GM12878 (cell line): Measurements from ENCODE around the gene RRM2. TPM values are rescaled to one million over a fixed set of nuclear protein-coding genes. Genes with fewer than 3 reads are reported as not detected.

ENCODE experiments used
- ATAC-seq: fragments of 200-7000 bp; cut with Tn5 transposase; 3 replicates; pipeline ENCODE4 v1.9.1; 2020; ENCODE audit warnings: mild to moderate bottlenecking, moderate library complexity
- BruUV-seq: library from RNA; stranded (reverse); fragments of 400-500 nt; replicated peaks from 2 replicates; lab custom pipeline; 2021; lab: Mats Ljungman, UMichigan
- CTCF ChIA-PET: fragments of 300-600 bp; sonication (Branson Sonifier 250); formaldehyde crosslinking; extraction: SDS; loops from one replicate; lab custom pipeline; 2021; ENCODE audit warnings: inconsistent platforms; lab: Yijun Ruan, JAX
- POLR2A ChIA-PET: fragments of 350-600 bp; formaldehyde crosslinking; extraction: SDS; loops from one replicate; lab custom pipeline; 2021; ENCODE audit warnings: inconsistent platforms; lab: Charles Lee
- RAD21 ChIA-PET: fragments of 300-600 bp; sonication (Branson Sonifier 250); formaldehyde crosslinking; loops from one replicate; lab custom pipeline; 2023; ENCODE audit warnings: antibody characterized with exemption; ENCODE audit not compliant: unreplicated experiment; lab: Charles Lee
- SMC1A ChIA-PET: fragments of 300-600 bp; sonication (Branson Sonifier 250); formaldehyde crosslinking; loops from one replicate; lab custom pipeline; 2023; ENCODE audit not compliant: unreplicated experiment, uncharacterized antibody; lab: Charles Lee
- DNase-seq: peaks from one replicate; pipeline ENCODE4 v3.0.0-alpha.2; 2011; ENCODE audit warnings: low read depth, low spot score
- FAIRE-seq: peaks from 3 replicates; lab custom pipeline; 2011; peaks lifted over from hg19 to GRCh38; lab: Jason Lieb, UNC
- H2AFZ ChIP-seq: 2 replicates; pipeline ENCODE4 v1.6.0; 2011; ENCODE audit warnings: low read depth, low read length, control low read depth; ENCODE audit not compliant: control insufficient read depth
- H3K27ac ChIP-seq: 2 replicates; pipeline ENCODE4 v1.5.1; 2011; ENCODE audit warnings: control low read depth; ENCODE audit not compliant: control insufficient read depth, insufficient read depth
- H3K27me3 ChIP-seq, 2 experiments: replicated peaks in 1 of 2; 2 replicates each; pipeline versions ENCODE4 v1.6.0 to v1.6.1; 2011; ENCODE audit warnings: low read length in 1 of 2; ENCODE audit not compliant: control insufficient read depth in 2 of 2, insufficient read depth in 2 of 2
- H3K36me3 ChIP-seq, 2 experiments: 2 replicates each; pipeline ENCODE4 v1.5.1; 2011; ENCODE audit warnings: low read length in 1 of 2; ENCODE audit not compliant: control insufficient read depth in 2 of 2, insufficient read depth in 2 of 2
- H3K4me1 ChIP-seq: 2 replicates; pipeline ENCODE4 v1.6.1; 2011; ENCODE audit warnings: mild to moderate bottlenecking, low read length, moderate library complexity, mixed read lengths; ENCODE audit not compliant: control insufficient read depth, insufficient read depth
- H3K4me2 ChIP-seq: 2 replicates; pipeline ENCODE4 v1.6.0; 2011; ENCODE audit warnings: control low read depth; ENCODE audit not compliant: control insufficient read depth, insufficient read depth
- H3K4me3 ChIP-seq: fragments of 200-600 bp; sonication (generic); 2 replicates; pipeline ENCODE4 v1.5.1; 2016
- H3K79me2 ChIP-seq: 2 replicates; pipeline ENCODE4 v1.6.0; 2011; ENCODE audit warnings: low read length; ENCODE audit not compliant: control insufficient read depth, insufficient read depth
- H3K9ac ChIP-seq: 2 replicates; pipeline ENCODE4 v1.8.0; 2011; ENCODE audit warnings: low read length, control low read depth, mixed read lengths; ENCODE audit not compliant: control insufficient read depth, insufficient read depth
- H3K9me3 ChIP-seq: replicated peaks from 3 replicates; pipeline ENCODE4 v1.5.1; 2011; ENCODE audit warnings: mild to moderate bottlenecking, low read length; ENCODE audit not compliant: control insufficient read depth, insufficient read depth
- H4K20me1 ChIP-seq: 2 replicates; pipeline ENCODE4 v1.6.0; 2011; ENCODE audit not compliant: control insufficient read depth, insufficient read depth
- BHLHE40 ChIP-seq, 2 experiments: fragments of 450-650 bp in 1 of 2; IDR thresholded peaks; 2 replicates each; pipeline ENCODE4 v1.6.1; 2011 to 2017; ENCODE audit warnings: low read depth in 2 of 2, borderline replicate concordance in 1 of 2, improper control_type of control experiment in 1 of 2, low read length in 1 of 2, mild to moderate bottlenecking in 1 of 2
- EED ChIP-seq: sonication (generic); IDR thresholded peaks from 2 replicates; pipeline ENCODE4 v1.6.1; 2016; ENCODE audit warnings: antibody characterized with exemption, low read depth
- IKZF1 ChIP-seq: fragments of 450-650 bp; conservative IDR thresholded peaks from 2 replicates; pipeline ENCODE4 v1.6.1; 2017; ENCODE audit warnings: antibody characterized with exemption, mild to moderate bottlenecking
- IKZF2 ChIP-seq, 2 experiments: fragments of 450-650 bp; IDR thresholded peaks; 2 replicates each; pipeline ENCODE4 v1.6.1; 2017; ENCODE audit warnings: mild to moderate bottlenecking in 2 of 2, moderate library complexity in 2 of 2
- LARP7 ChIP-seq: fragments of 450-650 bp; IDR thresholded peaks from 2 replicates; pipeline ENCODE4 v1.6.1; 2017; ENCODE audit warnings: mild to moderate bottlenecking
- MEF2A ChIP-seq: IDR thresholded peaks from 2 replicates; pipeline ENCODE4 v1.6.1; 2011; ENCODE audit warnings: low read depth, mild to moderate bottlenecking, low read length, moderate library complexity; ENCODE audit not compliant: insufficient read depth
- NR2C1 ChIP-seq: fragments of 450-650 bp; IDR thresholded peaks from 2 replicates; pipeline ENCODE4 v1.6.1; 2017; ENCODE audit warnings: antibody characterized with exemption, mild to moderate bottlenecking, moderate library complexity
- NR2F1 ChIP-seq: fragments of 450-650 bp; conservative IDR thresholded peaks from 2 replicates; pipeline ENCODE4 v1.6.1; 2017; ENCODE audit warnings: mild to moderate bottlenecking
- NRF1 ChIP-seq: conservative IDR thresholded peaks from 2 replicates; pipeline ENCODE4 v1.6.1; 2011; ENCODE audit warnings: mild to moderate bottlenecking, low read depth, low read length, improper control_type of control experiment
- RAD21 ChIP-seq: IDR thresholded peaks from 2 replicates; pipeline ENCODE4 v1.6.1; 2011; ENCODE audit warnings: mild to moderate bottlenecking, low read depth, low read length, moderate library complexity; ENCODE audit not compliant: insufficient read depth
- RFX5 ChIP-seq: IDR thresholded peaks from 2 replicates; pipeline ENCODE4 v1.6.1; 2011; ENCODE audit warnings: low read depth, low read length, improper control_type of control experiment
- SMARCA5 ChIP-seq: fragments of 450-650 bp; IDR thresholded peaks from 2 replicates; pipeline ENCODE4 v1.6.1; 2017; ENCODE audit warnings: mild to moderate bottlenecking
- SMC3 ChIP-seq: IDR thresholded peaks from 2 replicates; pipeline ENCODE4 v1.6.1; 2011; ENCODE audit warnings: low read length, improper control_type of control experiment, borderline replicate concordance
- WGBS: methylation state at CpG from one replicate; pipeline ENCODE4 v1.1.6; 2016; ENCODE audit warnings: low lambda C conversion rate; ENCODE audit not compliant: insufficient replicate concordance, insufficient coverage; ENCODE audit errors: missing lambda C conversion rate; 5-methylcytosine and 5-hydroxymethylcytosine counted together
- in situ Hi-C: fragments of 300-500 bp; cut with MboI; formaldehyde crosslinking; loops from 9 replicates; pipeline ENCODE4 v1.14.3; 2018; ENCODE audit warnings: mixed read lengths
- intact Hi-C: fragments of 100-400 bp; cut with micrococcal nuclease; formaldehyde crosslinking; loops from one replicate; pipeline ENCODE4 v1.14.2; 2022; ENCODE audit not compliant: unreplicated experiment
- polyA plus RNA-seq, 11 experiments: library from polyadenylated mRNA; depleted of rRNA in 4 of 11; unstranded in 6 of 11; stranded (reverse) in 5 of 11; fragments of >200 nt; fragmentation: Nextera tagmentation in 4 of 11; fragmentation: Illumina TruSeq in 1 of 11; extraction: Ambion mirVana in 4 of 11; extraction: Trizol in 1 of 11; gene quantifications; 1 replicate in 1 of 11; 2 replicates in 10 of 11; pipeline versions ENCODE4 v1.2.1 to v1.2.3, GENCODE V29; 2011 to 2016; ENCODE audit warnings: inconsistent platforms in 2 of 11, missing spikeins in 2 of 11, low read depth in 1 of 11
- total RNA-seq, 4 experiments: library from RNA; depleted of rRNA in 3 of 4; stranded (reverse); fragments of >200 nt in 3 of 4; fragmentation: Illumina TruSeq in 1 of 4; extraction: Trizol in 1 of 4; gene quantifications; 2 replicates each; pipeline versions ENCODE4 v1.2.1 to v1.2.3, GENCODE V29; 2013 to 2021

The RRM2 gene
- total and polyA plus RNA-seq, 10 of the 15 experiments (the other 5 are each of a cell fraction or from before 2014, with no cell fraction given): 54.4 to 771 (median 159) TPM

DNA sequence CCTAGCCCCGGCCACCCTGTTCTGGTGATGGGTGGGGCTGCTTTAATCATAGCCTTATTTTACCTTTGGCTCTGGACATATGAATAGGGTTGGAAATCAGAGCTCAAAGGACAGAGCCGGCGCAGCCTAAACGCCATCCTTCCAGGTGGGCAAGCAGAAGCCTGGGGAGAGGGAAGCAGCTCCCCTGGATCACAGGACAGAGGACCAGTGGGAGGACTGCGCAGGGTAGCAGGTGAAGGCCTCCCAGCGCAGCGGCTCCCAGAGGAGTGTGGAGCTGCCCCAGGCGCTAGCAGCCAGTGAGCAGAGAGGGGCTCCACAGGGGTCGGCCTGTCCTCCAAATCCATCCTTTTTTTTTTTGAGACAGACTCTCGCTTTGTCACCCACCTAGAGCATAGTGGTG is 25.9 kb upstream of the RRM2 start:
- Histone ChIP-seq H3K9ac (no peak overlapping the region), H3K4me3 (no peak overlapping the region), H3K27ac (no peak overlapping the region), H4K20me1 (no peaks in the 10 kb centered on the region), H3K9me3 (peaks cover 3% of the 10 kb centered on the region; the same call in 1 of the 3 replicates), H3K4me1 (peaks cover 2% of the 10 kb centered on the region), H3K36me3 (no peaks in the 10 kb centered on the region), H3K79me2 (no peaks in the 10 kb centered on the region), H2AFZ (no peak overlapping the region), H3K27me3 (no peaks in the 10 kb centered on the region), H3K4me2 (no peak overlapping the region)
- FAIRE-seq (no peak), ATAC-seq (no peak), DNase-seq (no peak)
- whole genome bisulfite sequencing: 91% methylated on average over 10 of the region's 10 CpGs
- no peak for TF ChIP-seq NRF1
- intact Hi-C loops: loop anchor here (1.0 kb wide), 1 partner anchor 24 kb away; no protein-coding TSS in a partner anchor
- CTCF ChIA-PET: interaction anchor here (0.7 to 31.8 kb wide), 26 partner anchors 8 to 390 kb away, joined by 3 to 983 read pairs (median 6); partner anchors contain the start of gene CYS1
- RAD21 ChIA-PET: interaction anchor here (0.8 to 4.1 kb wide), 13 partner anchors 12 to 339 kb away, joined by 3 to 115 read pairs (median 6); partner anchors contain the start of gene CYS1
- in situ Hi-C loops: no loop called here
- SMC1A ChIA-PET: interaction anchor here (0.9 to 12.5 kb wide), 12 partner anchors 11 to 112 kb away, joined by 3 to 236 read pairs (median 4); no protein-coding TSS in a partner anchor
- POLR2A ChIA-PET: interaction anchor here (0.7 to 3.2 kb wide), 9 partner anchors 8 to 39 kb away, joined by 3 to 17 read pairs (median 3); partner anchors contain the start of gene CYS1
- no TSS peak for BruUV-seq

DNA sequence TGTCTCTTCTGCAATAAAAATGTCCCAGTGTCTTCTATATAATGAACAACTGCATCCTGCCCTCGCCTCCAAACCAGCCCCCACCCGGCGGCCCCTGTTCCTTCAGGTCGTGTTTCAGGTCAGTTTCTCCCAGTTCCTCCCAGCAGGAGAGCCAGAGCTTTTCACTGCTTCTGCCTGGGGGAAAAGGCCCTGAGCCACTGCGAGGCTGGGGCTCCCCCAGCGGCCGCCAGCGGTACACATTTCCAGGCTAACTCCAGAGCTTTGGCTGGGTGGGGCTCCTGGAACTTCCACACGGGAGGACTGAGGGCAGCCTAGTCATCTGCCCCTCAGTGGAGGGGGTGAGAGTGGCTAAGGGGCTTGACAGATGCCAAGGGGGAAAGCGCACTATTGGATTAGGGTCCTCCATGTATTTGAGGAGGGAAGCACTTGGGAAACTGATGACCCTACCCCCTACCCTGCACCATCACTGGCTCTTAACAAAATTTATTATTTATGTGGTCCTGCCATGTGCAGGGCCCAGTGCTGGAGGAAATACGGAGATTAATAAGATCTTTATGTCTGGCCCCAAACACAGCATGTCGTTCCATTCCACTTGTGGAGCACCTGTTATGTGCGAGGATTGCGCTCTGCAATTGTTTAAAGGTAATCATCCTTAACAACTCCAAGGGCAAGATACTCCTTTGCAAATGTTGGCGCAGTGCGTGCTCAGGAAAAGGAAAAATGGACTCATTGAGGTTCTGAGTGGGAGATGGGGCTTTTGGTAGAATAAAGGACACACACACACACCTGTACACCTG is 25.0 kb upstream of the RRM2 start:
- WGBS: 30% methylated on average over 16 of the region's 16 CpGs
- ATAC-seq (peak; percentile 96), FAIRE-seq (peak; percentile 77), DNase-seq (no peak)
- ChIA-PET POLR2A (interaction anchor here (0.6 to 3.2 kb wide), 6 partner anchors 15 to 774 kb away, joined by 3 to 17 read pairs (median 4); partner anchors contain the start of gene CYS1), SMC1A (interaction anchor here (0.8 to 12.5 kb wide), 12 partner anchors 12 to 113 kb away, joined by 3 to 236 read pairs (median 4); no protein-coding TSS in a partner anchor), RAD21 (interaction anchor here (0.8 to 4.1 kb wide), 13 partner anchors 12 to 338 kb away, joined by 4 to 115 read pairs (median 6); partner anchors contain the start of gene CYS1), CTCF (interaction anchor here (0.6 to 31.8 kb wide), 25 partner anchors 8 to 558 kb away, joined by 3 to 983 read pairs (median 6); partner anchors contain the start of gene CYS1)
- Histone ChIP-seq H3K27ac (no peak overlapping the region), H3K9me3 (no peaks in the 10 kb centered on the region; the same call in 2 of the 3 replicates), H3K36me3 (no peaks in the 10 kb centered on the region), H4K20me1 (no peaks in the 10 kb centered on the region), H3K79me2 (no peaks in the 10 kb centered on the region), H2AFZ (no peak overlapping the region), H3K9ac (no peak overlapping the region), H3K4me1 (peaks cover 2% of the 10 kb centered on the region; the same call in 1 of the 2 replicates), H3K4me2 (no peak overlapping the region), H3K27me3 (no peaks in the 10 kb centered on the region), H3K4me3 (no peak overlapping the region)
- in situ Hi-C loops (no loop called here), intact Hi-C loops (loop anchor here (1.0 kb wide), 1 partner anchor 25 kb away; no protein-coding TSS in a partner anchor)
- no TSS peak for BruUV-seq
- TF ChIP-seq RAD21: peak; percentile 80
- TF ChIP-seq IKZF2 (IDR thresholded peaks at IDR 0.05): peak; percentile 76 to 79
- peak; percentile 68; the same call in 1 of the 2 replicates for TF ChIP-seq SMC3
- peak in 1 of 2 experiments; percentile 36; a peak in 1 of 4 replicates for TF ChIP-seq BHLHE40 (IDR thresholded peaks at IDR 0.05; ENCODE audit: borderline replicate concordance in 1 of 2, low read depth in 2 of 2, low read length in 1 of 2)
- TF ChIP-seq RFX5: no peak
- no peak for TF ChIP-seq NR2C1
- 0 out of 2 replicates have a peak, but pooled peaks have one; percentile 21 for TF ChIP-seq LARP7
- peak; percentile 89 for TF ChIP-seq IKZF1
- no peak for TF ChIP-seq NR2F1
- peak; percentile 87 for TF ChIP-seq EED
- 0 out of 2 replicates have a peak, but pooled peaks have one; percentile 5 for TF ChIP-seq MEF2A
- TF ChIP-seq SMARCA5: peak; percentile 82; the same call in 1 of the 2 replicates
